ENCODE results near the gene MPRIP. TPM values are rescaled to one million over a fixed set of nuclear protein-coding genes. Genes with fewer than 3 reads are reported as not detected.

MPRIP gene
- total RNA-seq, 1 experiment from 2014 or later, result 258 TPM

- no peaks in the 10 kb centered on the region for H3K27me3 ChIP-seq (ENCODE audit: insufficient read depth, low read length)
- ChIA-PET RAD21 (ENCODE audit: low non-redundant PET in 1 of 2, low total read pairs in 2 of 2, uncharacterized antibody in 2 of 2, unreplicated experiment in 2 of 2) (no interaction called here), CTCF (no interaction called here), POLR2A (no interaction called here)
- no peaks in the 10 kb centered on the region for H3K9me3 ChIP-seq (ENCODE audit: control insufficient read depth in 1 of 2, insufficient read depth in 1 of 2, low read depth in 1 of 2, low read length in 2 of 2)
- TF ChIP-seq POLR2A (IDR thresholded peaks at IDR 0.05; ENCODE audit: borderline replicate concordance, extremely low read depth, insufficient read depth, insufficient read length), result no peak
- no peak for TF ChIP-seq YY1 (IDR thresholded peaks at IDR 0.05; ENCODE audit: extremely low read depth, insufficient replicate concordance, low read depth, low read length)
- no peak for TF ChIP-seq SP1 (IDR thresholded peaks at IDR 0.05; ENCODE audit: low read depth)
- TF ChIP-seq CEBPB (IDR thresholded peaks at IDR 0.05; ENCODE audit: low read depth), result no peak
- TF ChIP-seq EZH2phosphoT487 (IDR thresholded peaks at IDR 0.05; ENCODE audit: borderline replicate concordance), result no peak
- TF ChIP-seq EZH2 (IDR thresholded peaks at IDR 0.05), result no peak
- TF ChIP-seq RAD21 (IDR thresholded peaks at IDR 0.05; ENCODE audit: low read depth), result no peak
- TF ChIP-seq CBX3 (IDR thresholded peaks at IDR 0.05; ENCODE audit: low read depth), result no peak
- TF ChIP-seq ZBTB33 (IDR thresholded peaks at IDR 0.05; ENCODE audit: extremely low read depth, insufficient replicate concordance, low read length), result no peak
- TF ChIP-seq SIN3A (IDR thresholded peaks at IDR 0.05; ENCODE audit: low read depth), result no peak
- TF ChIP-seq SRF (IDR thresholded peaks at IDR 0.05; ENCODE audit: low read depth), result no peak
- no peak for TF ChIP-seq ZNF274 (IDR thresholded peaks at IDR 0.05; ENCODE audit: low read depth, low read length)
- no peak for TF ChIP-seq ATF3 (IDR thresholded peaks at IDR 0.05)
- no peak for TF ChIP-seq ELF1 (IDR thresholded peaks at IDR 0.05; ENCODE audit: borderline replicate concordance, low read depth)
- TF ChIP-seq JUND (IDR thresholded peaks at IDR 0.05), result no peak
- no peak for TF ChIP-seq CTCF (IDR thresholded peaks at IDR 0.05 in 2 of 3, conservative IDR thresholded peaks at IDR 0.05 in 1 of 3; ENCODE audit: borderline replicate concordance in 1 of 3, insufficient read depth in 1 of 3, low read depth in 2 of 3, low read length in 2 of 3)
- TF ChIP-seq ZFX (IDR thresholded peaks at IDR 0.05), result no peak
- no peak overlapping the region for H3K4me3 ChIP-seq (replicated peaks in 1 of 2; ENCODE audit: low read depth in 1 of 2, low read length in 2 of 2)
- H3K4me2 ChIP-seq (ENCODE audit: low read length), result no peak overlapping the region
- H3K9ac ChIP-seq (ENCODE audit: low read length), result no peak overlapping the region
- ATAC-seq (no peak), DNase-seq (ENCODE audit: low read depth, low spot score) (no peak)
- peaks cover 8 to 24% of the 10 kb centered on the region in 2 experiments for H3K4me1 ChIP-seq (ENCODE audit: control insufficient read depth in 1 of 2, insufficient read depth in 2 of 2, low read length in 2 of 2)
- no peak overlapping the region for H2AFZ ChIP-seq (ENCODE audit: low read depth, low read length, poor library complexity, severe bottlenecking)
- H3K27ac ChIP-seq (ENCODE audit: low read depth, low read length), result no peak overlapping the region
- no peaks in the 10 kb centered on the region for H4K20me1 ChIP-seq (ENCODE audit: insufficient read depth)
- H3K9me2 ChIP-seq (ENCODE audit: insufficient read depth), result no peaks in the 10 kb centered on the region
- no TSS peak for BruUV-seq (replicated peaks)
- intact Hi-C loops (cut with micrococcal nuclease), result no loop called here
- peaks cover 94% of the 10 kb centered on the region for H3K79me2 ChIP-seq (ENCODE audit: insufficient read depth, low read length)
- peaks cover 0 to 18% of the 10 kb centered on the region in 2 experiments; a peak in 1 of 4 replicates for H3K36me3 ChIP-seq (ENCODE audit: control insufficient read depth in 1 of 2, insufficient read depth in 2 of 2, low read length in 2 of 2)
Observed at GRCh38 chr17:17093764-17094163, 51.5 kb downstream of the MPRIP start.
